NCI-H1105 (cell line): ENCODE measurements around the gene CHORDC1.
"Not testable (repeated sequence)": the region's sequence is repeated elsewhere in the genome, so short reads cannot be mapped to it uniquely, and the experiment has no call there.

ENCODE experiments used
- DNase-seq: peaks from one replicate; lab custom pipeline; 2025; lab: John Stamatoyannopoulos, UW

CHORDC1 gene

GRCh38 chr11:90216611-90217010 lies 6.2 kb downstream of the CHORDC1 start:
- no peak for DNase-seq

DNA sequence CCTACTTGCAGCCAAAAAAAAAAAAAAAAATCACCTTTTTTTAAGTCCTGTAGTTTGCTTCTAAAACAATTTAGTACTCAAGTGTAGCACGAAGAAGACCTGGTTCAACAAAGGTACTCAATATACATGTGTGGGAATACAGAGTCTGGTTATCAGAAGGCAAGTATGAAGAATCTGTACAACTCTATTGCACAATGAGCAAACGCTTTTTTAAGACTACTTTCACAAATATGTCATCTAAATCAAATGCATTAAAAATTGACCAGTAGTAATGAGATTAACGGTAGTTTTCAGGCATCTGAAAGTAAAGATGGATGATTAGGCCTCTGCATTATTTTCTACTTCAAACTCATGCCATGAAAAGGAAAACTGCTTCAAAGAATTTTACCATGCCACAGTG lies 9.5 kb downstream of the CHORDC1 start:
- DNase-seq = no peak

DNA sequence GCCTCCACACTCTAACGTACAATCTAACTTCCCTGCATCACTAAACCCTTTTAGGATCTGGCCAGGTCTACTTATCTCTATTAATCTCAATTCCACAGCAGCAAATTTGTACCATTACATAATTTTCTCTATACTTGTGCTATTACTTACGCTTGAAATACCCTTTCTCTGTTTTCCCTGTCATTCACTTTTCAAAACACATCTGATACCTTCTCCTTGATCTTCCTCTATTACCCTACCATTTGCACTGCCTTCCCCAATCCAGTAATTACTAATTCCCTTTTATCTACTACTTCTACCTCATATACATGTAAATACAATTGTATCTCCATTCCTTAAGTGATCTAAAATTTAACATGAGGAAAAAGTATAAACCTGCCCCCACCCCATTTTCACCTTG lies 14.0 kb downstream of the CHORDC1 start:
- DNase-seq = no peak

- not testable (repeated sequence) for DNase-seq
These were observed 14.9 kb downstream of the CHORDC1 start for GRCh38 chr11:90207992-90208391.

GRCh38 chr11:90204832-90205646 lies 17.8 kb downstream of the CHORDC1 start:
- peak; percentile 16 for DNase-seq

GRCh38 chr11:90204407-90204806 lies 18.4 kb downstream of the CHORDC1 start:
- no peak for DNase-seq

- DNase-seq = no peak
These were observed 20.5 kb downstream of the CHORDC1 start for GRCh38 chr11:90202342-90202741.

- DNase-seq = no peak
These were observed 25.5 kb downstream of the CHORDC1 start for GRCh38 chr11:90197377-90197776.

GRCh38 chr11:90192869-90193582 lies 29.8 kb downstream of the CHORDC1 start:
- no peak for DNase-seq

- DNase-seq = no peak
These were observed 33.8 kb downstream of the CHORDC1 start for GRCh38 chr11:90189011-90189410.

GRCh38 chr11:90187839-90188238 lies 35.0 kb downstream of the CHORDC1 start:
- no peak for DNase-seq

- DNase-seq = no peak
These were observed 42.9 kb downstream of the CHORDC1 start for GRCh38 chr11:90179923-90180322.

DNA sequence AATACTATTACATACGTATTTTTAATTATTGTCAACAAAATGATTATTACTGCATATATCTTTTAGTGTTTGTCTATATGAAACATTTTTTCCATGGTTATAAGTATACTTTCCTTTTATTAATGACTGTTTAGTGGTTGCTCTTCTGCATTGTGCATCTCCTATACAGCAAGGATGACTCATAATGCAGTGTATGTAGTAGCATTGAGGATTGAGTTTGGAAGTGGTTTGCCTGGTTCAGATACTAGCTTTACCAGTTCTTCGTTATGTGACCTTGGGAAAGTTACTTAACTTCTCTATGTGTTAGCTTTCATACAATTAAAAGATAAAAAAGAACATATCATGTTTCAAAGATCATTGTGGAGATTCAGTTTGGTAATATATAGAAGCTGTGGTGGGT lies 44.1 kb downstream of the CHORDC1 start:
- DNase-seq = no peak

DNA sequence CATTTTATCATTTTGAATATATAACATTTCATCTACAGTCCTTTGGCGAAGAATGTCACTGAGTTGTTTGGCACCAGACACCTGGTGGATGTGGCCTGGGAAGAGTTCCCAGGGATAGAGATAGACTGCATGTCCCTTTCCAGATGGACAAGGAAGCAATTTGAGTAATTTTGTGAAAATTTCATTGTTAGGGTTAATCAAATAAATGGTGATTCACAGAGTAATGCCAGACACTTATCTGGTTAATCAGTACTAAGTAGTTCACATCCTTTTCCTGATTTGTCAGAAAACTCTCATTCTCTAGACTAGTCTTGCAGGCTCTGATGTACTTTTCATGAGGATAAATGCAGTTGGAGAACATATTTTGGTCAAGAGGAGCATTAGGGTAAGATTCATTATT lies 46.8 kb downstream of the CHORDC1 start:
- no peak for DNase-seq

DNA sequence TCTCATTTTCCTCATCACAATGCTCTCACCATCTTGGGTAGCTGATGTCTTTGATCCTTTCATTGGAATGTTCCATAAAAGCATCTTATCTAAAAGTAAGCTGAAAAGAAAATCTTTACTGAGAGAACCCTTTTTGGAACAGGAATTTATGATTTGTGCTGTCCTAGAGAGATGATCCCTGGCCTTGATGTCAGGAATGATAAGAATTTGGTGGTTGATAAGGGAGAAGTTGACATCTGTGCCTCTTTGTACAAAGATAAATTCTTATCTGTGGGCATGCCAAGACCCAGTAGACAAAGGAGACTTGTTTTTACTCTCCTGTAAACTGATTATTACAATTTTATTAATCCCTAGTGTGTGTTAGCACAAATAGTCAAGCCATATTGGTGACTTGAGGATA lies 51.5 kb downstream of the CHORDC1 start:
- no peak for DNase-seq

DNA sequence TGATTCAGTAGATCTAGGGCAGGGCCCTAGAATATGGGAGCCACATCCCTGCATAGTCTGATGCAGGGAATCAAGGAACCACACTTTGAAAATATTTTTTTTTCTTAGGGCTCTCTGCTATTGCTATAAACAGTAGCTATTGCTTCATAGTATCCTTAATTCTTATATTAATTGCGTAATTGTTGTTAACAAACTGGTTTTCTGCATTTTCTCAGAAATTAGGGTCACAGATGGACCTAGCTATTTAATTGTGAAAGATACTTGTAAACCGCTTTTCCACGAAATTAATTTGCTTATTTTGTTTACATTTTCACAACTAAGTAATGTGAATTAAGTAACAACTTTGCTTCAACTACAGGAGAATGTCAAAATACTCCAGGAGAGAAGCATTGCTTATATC lies 54.3 kb downstream of the CHORDC1 start:
- no peak for DNase-seq

DNA sequence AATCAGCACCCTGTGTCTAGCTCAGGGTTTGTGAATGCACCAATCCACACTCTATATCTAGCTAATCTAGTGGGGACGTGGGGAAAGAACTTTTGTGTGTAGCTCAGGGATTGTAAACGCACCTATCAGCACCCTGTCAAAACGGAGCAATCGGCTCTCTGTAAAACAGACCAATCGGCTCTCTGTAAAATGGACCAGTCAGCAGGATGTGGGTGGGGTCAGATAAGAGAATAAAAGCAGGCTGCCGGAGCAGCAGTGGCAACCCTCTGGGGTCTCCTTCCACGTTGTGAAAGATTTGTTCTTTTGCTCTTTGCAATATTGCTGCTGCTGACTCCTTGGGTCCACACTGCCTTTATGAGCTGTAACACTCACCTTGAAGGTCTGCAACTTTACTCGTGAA lies 55.1 kb downstream of the CHORDC1 start:
- not testable (repeated sequence) for DNase-seq

DNA sequence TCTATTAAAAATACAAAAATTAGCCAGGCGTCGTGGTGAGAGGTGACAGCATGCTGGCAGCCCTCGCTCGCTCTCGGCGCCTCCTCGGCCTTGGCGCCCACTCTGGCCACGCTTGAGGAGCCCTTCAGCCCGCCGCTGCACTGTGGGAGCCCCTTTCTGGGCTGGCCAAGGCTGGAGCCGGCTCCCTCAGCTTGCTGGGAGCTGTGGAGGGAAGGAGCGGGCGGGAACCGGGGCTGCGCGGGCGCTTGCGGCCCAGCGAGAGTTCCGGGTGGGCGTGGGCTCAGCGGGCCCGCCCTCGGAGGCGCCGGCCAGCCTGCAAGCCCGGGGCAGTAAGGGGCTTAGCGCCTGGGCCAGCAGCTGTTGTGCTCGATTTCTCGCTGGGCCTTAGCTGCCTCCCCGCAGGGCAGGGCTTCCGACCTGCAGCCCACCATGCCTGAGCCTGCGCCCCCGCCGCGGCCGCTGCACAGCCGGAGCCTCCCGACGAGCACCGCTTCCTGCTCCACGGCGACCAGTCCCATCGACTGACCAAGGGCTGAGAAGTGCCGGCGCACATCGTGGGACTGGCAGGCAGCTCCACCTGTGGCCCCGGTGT lies 55.8 kb downstream of the CHORDC1 start:
- not testable (repeated sequence) for DNase-seq
